ENCODE measurements around the gene ANKRD13C. TPM values are rescaled to one million over a fixed set of nuclear protein-coding genes. Genes with fewer than 3 reads are reported as not detected.

The ANKRD13C gene
- total RNA-seq, 1 donor from 2014 or later, result 30.2 TPM

GRCh38 chr1:70396607-70397006, 42.1 kb upstream of the ANKRD13C start:
- intact Hi-C loops (cut with DNase I), result no loop called here
- DNase-seq (ENCODE audit: low spot score in 2 of 2), result no peak
- no peak overlapping the region for H3K4me3 ChIP-seq
- no peaks in the 10 kb centered on the region for H3K27me3 ChIP-seq
- no peaks in the 10 kb centered on the region for H3K4me1 ChIP-seq
- no peak overlapping the region for H3K27ac ChIP-seq
- TF ChIP-seq CTCF (IDR thresholded peaks at IDR 0.05), result no peak
- H3K9me3 ChIP-seq, result no peaks in the 10 kb centered on the region
- H3K36me3 ChIP-seq, result no peaks in the 10 kb centered on the region

- no peaks in the 10 kb centered on the region for H3K36me3 ChIP-seq
- intact Hi-C loops (cut with DNase I), result no loop called here
- no peaks in the 10 kb centered on the region for H3K27me3 ChIP-seq
- no peak overlapping the region for H3K4me3 ChIP-seq
- no peak for DNase-seq (ENCODE audit: low spot score in 2 of 2)
- no peak overlapping the region for H3K27ac ChIP-seq
- H3K4me1 ChIP-seq, result no peaks in the 10 kb centered on the region
- no peak for TF ChIP-seq CTCF (IDR thresholded peaks at IDR 0.05)
- no peaks in the 10 kb centered on the region for H3K9me3 ChIP-seq
These were observed 38.1 kb upstream of the ANKRD13C start for GRCh38 chr1:70392626-70393025.

GRCh38 chr1:70387507-70387906, 33.0 kb upstream of the ANKRD13C start:
- Histone ChIP-seq H3K36me3 (no peaks in the 10 kb centered on the region), H3K4me3 (no peak overlapping the region), H3K4me1 (no peaks in the 10 kb centered on the region), H3K27ac (no peak overlapping the region), H3K27me3 (no peaks in the 10 kb centered on the region), H3K9me3 (no peaks in the 10 kb centered on the region)
- DNase-seq (ENCODE audit: low spot score in 2 of 2), result no peak
- intact Hi-C loops (cut with DNase I), result no loop called here
- no peak for TF ChIP-seq CTCF (IDR thresholded peaks at IDR 0.05)

GRCh38 chr1:70386121-70386520, 31.6 kb upstream of the ANKRD13C start:
- intact Hi-C loops (cut with DNase I), result no loop called here
- DNase-seq (ENCODE audit: low spot score in 2 of 2), result no peak
- H3K27me3 ChIP-seq, result no peaks in the 10 kb centered on the region

GRCh38 chr1:70385477-70385876, 31.0 kb upstream of the ANKRD13C start:
- Histone ChIP-seq H3K9me3 (no peaks in the 10 kb centered on the region), H3K27me3 (no peaks in the 10 kb centered on the region), H3K36me3 (no peaks in the 10 kb centered on the region), H3K4me1 (no peaks in the 10 kb centered on the region), H3K4me3 (no peak overlapping the region), H3K27ac (no peak overlapping the region)
- intact Hi-C loops (cut with DNase I), result no loop called here
- no peak for TF ChIP-seq CTCF (IDR thresholded peaks at IDR 0.05)
- DNase-seq (ENCODE audit: low spot score in 2 of 2), result no peak

More at GRCh38 chr1:70386121-70386520, 31.6 kb upstream of the ANKRD13C start:
- TF ChIP-seq CTCF (IDR thresholded peaks at IDR 0.05), result no peak
- no peaks in the 10 kb centered on the region for H3K9me3 ChIP-seq
- H3K4me1 ChIP-seq, result no peaks in the 10 kb centered on the region
- H3K4me3 ChIP-seq, result no peak overlapping the region
- H3K36me3 ChIP-seq, result no peaks in the 10 kb centered on the region
- H3K27ac ChIP-seq, result no peak overlapping the region

GRCh38 chr1:70384542-70384941, 30.0 kb upstream of the ANKRD13C start:
- no peak for DNase-seq (ENCODE audit: low spot score in 2 of 2)
- TF ChIP-seq CTCF (IDR thresholded peaks at IDR 0.05), result no peak
- H3K27ac ChIP-seq, result no peak overlapping the region
- H3K27me3 ChIP-seq, result no peaks in the 10 kb centered on the region
- no peaks in the 10 kb centered on the region for H3K9me3 ChIP-seq
- intact Hi-C loops (cut with DNase I), result no loop called here
- H3K4me3 ChIP-seq, result no peak overlapping the region
- H3K4me1 ChIP-seq, result no peaks in the 10 kb centered on the region
- no peaks in the 10 kb centered on the region for H3K36me3 ChIP-seq
